Stimulated activated CD8-positive, alpha-beta memory T cell treated with anti-CD3 and anti-CD28 coated beads, Interleukin-7, amount 100 ng/mL, for 24 hours (primary cell): ENCODE data around the gene AKIRIN1.
"Not testable (repeated sequence)": the region's sequence is repeated elsewhere in the genome, so short reads cannot be mapped to it uniquely, and the experiment has no call there.

ENCODE experiments used
- DNase-seq: peaks from one replicate; pipeline ENCODE4 v3.0.0-alpha.2; 2020; ENCODE audit warnings: low read depth

Gene AKIRIN1

DNA sequence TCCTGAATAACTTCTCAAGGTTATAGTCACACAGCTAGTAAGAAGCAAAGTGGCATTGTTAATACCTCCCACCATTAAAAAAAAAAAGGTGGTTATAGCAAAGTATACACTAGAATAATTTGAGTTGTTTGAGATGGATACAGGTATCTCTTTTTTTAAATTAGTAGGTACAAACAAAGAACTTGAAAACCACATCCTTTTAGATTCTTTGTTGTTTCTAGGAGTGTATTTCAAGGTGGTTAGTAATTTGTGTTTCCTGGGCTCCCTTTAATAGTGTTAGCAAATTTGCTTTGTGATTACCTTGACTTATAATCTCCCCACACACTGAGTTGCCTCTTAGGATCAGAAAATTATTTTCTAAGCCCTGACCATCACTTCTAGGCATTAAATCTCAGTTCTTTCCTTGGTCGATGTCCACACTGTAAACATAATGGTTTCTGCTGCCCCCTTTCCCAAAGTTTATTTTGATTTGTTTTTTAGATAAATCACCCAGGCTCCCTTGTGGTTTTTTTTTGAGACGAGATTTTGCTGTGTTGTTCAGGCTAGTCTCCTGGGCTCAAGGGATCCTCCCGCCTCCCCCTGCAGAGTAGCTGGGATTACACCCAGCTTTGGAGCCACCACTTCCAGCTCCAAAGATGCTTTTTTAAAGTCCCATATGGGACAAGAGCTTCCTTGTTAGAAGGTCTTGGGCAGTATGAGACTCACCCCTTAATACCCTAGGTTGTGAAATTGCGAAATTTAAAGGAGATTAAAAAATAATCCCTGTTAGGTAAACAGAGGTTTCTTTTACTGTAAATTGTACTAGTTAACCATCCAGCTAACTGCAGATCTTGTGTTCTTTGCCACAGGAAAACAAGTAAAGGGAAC, 6.2 kb downstream of the AKIRIN1 start:
- DNase-seq = no peak

DNA sequence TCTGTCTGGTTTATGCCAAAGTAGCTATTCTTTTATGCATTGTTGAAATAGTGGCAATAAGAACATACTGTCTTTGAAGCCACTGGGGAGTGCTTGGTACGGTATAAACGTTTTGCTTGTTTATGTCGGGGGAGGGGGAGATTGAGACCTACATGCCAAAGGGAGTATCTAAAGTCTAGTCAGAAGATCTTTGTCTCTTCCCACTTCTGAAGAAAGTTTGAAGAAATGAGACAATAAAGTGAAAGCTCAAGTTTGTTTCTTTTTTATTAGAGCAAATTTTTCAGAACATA, 6.8 kb downstream of the AKIRIN1 start:
- no peak for DNase-seq

DNA sequence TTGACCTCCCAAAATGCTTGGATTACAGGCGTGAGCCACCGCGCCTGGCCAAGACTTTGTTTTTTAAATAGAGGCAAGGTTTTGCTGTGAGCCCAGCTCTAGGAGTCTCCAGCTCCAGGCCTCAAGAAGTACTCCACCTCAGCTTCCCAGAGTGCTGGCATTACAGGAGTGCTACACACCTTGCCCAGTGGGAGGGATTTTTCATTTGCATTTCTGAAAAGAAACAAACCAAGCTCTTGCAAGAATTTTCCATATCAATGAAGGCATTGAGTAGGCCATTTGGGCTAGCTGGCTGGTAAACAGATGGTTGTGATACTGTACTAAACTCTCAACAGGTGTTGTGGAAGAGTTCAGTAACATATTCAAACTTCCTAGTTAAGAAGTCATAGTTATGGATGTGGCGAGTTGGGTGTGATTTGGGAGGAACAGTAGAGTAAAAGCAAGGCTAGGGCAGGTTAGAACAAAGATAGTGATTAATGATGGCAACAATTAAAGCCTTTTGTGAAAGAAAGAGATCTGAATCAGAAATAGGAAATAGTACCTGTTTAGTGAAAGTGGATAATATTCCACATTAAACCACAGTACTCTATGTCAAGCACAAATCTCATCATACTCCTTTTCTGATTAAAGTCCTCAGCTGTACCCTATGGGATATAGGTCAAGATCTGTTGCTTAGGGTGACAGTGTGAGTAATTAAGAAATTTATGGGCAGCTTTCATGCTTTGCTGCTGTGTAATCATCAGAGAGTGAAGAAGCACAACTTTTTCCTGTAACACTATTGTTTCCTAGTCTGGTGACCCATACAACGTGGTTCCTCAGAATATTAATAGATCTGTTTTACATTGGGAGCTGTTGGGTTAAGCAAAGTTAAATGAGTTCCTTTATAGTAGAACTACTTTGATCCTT, 10.7 kb downstream of the AKIRIN1 start:
- no peak for DNase-seq

DNA sequence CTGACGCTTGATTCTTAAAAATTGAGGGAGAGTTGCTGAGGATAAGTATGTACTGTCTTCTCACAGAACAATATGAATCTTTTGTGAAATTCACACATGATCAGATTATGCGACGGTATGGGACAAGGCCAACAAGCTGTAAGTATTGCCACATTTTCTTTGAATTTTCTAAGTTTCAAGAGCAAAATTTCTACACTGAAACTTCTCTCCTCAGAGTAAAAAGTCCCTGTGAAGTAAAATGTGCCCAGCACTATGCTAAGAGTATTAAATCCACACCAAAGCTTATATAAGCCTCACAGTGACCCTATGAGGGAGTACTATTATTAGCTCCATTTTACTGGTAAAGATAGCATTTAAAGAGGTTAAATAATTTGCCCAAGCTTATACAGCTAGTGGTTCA, 12.2 kb downstream of the AKIRIN1 start:
- DNase-seq = no peak

DNA sequence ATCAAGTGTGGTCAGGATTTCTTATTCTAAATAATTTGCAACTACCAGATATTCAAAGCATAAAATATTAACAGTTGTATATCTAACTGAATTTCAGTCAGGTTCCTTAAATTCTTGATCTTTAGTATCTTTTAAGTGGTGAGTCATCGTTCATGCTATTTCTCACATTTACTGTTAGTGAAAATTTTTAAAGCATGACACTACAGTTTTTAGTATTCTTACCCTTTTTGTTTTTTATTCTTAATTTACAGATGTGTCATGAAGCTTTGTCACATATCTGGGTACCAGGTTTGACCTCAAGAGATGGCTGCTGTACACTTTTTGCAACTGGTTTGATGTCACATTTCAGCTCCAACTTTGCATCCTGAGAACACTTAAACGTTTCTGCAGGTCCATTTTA, 12.7 kb downstream of the AKIRIN1 start:
- DNase-seq = no peak

DNA sequence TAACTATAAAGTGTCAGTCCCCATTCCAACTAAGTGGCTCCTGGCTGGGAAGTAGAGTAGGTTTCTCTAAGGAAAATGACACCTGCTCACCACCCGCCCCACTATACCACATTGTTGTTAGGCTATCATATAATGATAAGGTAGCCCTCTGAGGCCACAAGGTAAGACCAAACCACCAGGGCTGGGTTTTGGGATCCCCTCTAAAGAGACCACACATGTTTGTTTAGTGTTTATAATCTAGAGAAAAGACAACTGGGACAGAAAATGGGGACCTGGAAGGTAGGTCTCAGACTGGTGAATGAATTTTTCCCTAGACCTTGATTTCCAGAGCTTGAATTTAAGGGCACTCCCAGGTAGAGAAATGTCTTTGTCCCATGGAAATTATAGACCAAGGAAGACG, 15.2 kb downstream of the AKIRIN1 start:
- no peak for DNase-seq

- DNase-seq = no peak
Observed at GRCh38 chr1:39006726-39007645, 15.9 kb downstream of the AKIRIN1 start.

GRCh38 chr1:39014956-39015355, 23.9 kb downstream of the AKIRIN1 start:
- DNase-seq = not testable (repeated sequence)

GRCh38 chr1:39016604-39017171, 25.6 kb downstream of the AKIRIN1 start:
- no peak for DNase-seq

DNA sequence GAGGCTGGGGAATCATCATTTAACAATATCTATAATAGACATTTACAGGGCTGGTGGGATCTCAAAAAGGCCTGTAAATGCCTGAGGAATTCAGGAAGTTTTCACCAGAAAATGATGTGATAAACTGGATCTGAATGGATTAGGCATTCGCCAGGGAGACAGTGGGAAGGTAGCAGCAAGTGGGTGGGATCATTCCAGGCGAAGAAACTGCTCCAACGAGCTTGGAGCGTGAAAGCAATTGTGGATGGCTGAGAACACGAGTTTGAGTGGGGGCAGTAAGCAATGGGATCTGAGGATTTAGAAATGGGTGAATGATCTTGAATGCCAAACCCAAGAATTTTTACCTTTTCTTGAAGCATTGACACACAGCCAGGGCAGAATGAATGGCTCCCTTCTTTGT, 26.2 kb downstream of the AKIRIN1 start:
- no peak for DNase-seq

DNA sequence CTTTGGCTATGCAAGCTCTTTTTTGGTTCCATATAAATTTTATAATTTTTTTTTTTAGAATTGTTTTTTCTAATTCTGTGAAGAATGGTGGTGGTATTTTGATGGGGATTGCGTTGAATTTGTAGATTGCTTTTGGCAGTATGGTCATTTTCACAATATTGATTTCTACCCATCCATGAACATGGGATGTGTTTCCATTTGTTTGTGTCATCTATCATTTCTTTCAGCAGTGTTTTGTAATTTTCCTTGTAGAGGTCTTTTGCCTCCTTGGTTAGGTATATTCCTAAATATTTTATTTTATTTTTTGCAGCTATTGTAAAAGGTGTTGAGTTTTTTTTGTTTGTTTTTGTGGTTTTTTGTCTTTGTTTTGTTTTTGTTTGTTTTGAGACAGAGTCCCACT, 29.4 kb downstream of the AKIRIN1 start:
- DNase-seq = not testable (repeated sequence)

GRCh38 chr1:39021426-39021825, 30.4 kb downstream of the AKIRIN1 start:
- DNase-seq = no peak

- DNase-seq = no peak
Observed at GRCh38 chr1:39023140-39023539, 32.1 kb downstream of the AKIRIN1 start.

DNA sequence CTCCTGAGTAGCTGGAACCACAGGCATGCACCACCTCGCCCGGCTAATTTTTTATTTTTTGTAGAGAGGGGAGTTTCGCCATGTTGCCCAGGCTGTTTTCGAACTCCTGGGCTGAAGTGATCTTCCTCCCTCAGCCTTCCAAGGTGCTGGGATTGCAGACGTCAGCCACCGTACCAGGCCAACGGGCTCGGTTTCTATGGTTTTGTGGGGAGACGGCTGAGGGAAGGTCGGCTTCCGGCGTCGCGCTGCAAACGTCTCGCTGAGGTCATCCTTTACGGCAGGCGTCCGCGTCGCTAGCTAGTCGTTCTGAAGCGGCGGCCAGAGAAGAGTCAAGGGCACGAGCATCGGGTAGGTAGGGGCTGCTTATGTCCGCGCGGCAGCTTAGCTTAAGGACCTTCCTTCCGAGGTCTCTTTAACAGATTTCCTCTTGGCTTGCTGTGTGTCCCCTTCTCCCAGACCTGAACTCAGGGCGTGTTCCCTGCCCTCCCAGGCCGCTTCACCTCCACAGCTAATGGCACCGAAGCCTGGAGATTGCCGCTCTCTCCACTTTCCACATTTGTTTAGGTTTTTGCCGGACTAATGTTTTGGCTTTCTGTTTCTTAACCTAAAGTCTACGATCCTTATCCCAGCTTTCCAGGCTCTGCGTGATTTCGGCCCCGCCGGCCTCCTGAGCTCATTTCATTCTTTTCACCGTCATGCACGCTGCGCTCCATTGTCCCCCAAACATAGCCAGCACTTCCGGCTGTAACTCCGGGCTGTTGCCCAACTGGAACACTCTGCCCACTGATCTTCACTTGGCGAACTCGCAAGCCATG, 35.2 kb downstream of the AKIRIN1 start, which contains the start of gene NDUFS5:
TSS of gene NDUFS5 (plus strand) at position 300 of the 815 bp plus-strand sequence. CDS start 2,375 bp downstream, outside the sequence.
- peak; percentile 69 for DNase-seq

DNA sequence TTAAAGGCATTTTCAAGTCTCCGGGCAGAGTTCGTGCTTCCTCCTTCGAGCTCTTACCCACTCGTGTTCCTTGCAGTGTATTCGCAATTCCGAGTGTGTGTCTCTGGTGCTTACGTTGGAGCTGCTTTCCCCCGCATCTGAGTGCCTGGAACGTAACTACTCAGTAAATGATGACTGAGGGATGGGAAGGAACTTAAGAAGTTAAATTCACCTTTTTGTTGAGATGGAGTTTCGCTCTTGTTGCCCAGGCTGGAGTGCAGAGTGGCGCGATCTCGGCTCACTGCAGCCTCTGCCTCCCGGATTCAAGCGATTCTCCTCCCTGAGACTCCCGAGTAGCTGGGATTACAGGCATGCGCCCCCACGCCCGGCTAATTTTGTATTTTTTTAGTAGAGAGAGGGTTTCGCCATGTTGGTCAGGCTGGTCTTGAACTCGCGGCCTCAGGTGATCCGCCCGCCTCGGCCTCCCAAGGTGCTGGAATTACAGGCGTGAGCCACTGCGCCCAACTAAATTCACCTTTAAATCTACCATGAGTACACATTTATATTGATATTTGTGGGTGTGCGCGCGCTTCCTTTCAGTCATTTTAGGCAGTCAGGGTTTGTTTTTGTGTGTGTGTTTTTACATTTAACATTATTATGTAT, 35.9 kb downstream of the AKIRIN1 start:
- DNase-seq = no peak

DNA sequence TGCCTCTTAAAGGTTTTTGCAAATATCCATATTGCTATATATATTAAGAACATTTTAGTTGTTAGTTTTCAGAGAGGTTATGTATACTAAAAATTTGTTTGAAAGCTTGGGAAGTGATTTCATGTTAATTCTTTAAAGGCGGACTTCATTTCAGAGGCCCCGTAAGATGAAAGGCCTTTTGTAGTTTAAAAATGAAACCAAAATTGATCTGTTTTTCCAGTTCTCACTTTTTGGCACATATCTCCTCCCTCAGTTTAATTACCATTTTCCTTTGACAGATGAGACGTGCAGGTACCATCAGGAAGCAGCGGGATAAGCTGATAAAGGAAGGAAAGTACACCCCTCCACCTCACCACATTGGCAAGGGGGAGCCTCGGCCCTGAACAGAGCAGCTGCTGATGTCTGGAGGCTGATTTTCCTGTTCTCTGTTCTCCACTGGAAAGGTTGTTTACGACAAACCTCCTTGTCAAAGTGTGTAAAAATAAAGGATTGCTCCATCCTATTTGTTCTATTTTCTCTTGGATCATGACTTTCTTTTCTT, 43.1 kb downstream of the AKIRIN1 start:
- no peak for DNase-seq

DNA sequence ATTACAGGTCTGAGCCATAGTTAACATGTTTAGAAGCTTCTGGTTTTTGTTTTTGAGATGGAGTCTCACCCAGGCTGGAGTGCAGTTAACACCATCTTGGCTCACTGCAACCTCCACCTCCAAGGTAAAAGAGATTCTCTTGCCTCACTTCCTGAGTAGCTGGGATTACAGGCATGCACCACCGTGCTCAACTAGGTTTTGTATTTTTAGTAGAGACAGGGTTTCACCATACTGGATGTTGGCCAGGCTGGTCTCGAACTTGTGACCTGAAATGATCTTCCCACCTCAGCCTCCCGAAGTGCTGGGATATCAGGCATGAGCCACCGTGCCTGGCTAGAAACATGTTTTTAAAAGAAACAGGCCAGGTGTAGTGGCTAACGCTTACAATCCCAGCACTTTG, 45.6 kb downstream of the AKIRIN1 start:
- DNase-seq = no peak

DNA sequence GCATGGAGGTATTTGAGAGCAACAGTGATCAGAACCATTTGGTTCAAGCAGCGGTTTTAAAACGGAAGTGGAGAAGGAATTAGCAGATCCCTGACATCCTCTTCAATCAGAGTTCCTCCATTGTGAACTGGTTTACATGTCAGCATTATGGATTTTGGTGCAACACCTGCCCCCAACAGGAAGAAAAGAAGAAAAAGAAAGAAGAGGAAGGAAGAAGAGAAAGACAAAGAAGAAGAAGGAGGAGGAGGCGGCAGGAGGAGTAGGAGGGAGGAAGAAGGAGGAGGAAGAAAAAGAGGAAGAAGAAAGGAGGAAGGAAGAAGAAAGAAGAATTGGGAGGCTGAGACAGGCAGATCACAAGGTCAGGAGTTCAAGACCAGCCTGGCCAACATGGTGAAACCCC, 52.4 kb downstream of the AKIRIN1 start:
- no peak for DNase-seq

DNA sequence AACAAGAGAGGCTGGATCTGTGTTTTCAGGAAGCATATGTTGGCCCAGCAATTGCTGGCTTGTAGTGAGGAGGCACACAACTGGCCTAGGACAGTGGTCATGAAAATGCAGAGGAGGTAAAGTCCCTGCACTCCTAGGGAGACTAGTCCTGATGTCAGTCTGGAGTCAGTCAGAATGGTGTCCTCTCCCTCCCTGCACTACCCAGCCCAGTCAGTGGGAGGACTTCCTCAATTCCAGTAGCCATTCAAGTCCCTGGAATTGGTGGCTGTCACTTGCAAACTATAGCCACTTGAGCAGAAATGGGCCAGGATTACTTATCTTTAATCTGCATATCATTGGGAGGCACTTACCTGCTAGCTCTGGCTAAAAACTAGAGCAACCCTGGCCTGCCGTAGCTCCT, 53.7 kb downstream of the AKIRIN1 start:
- DNase-seq = no peak

GRCh38 chr1:39045231-39045630, 54.2 kb downstream of the AKIRIN1 start:
- no peak for DNase-seq
